Liver (tissue), 3 donors: ENCODE results near the gene TNNI3.
A peak's percentile ranks its signal among the peaks of the same experiment; 100 is the strongest.

Experiments
- CTCF ChIP-seq: fragments of 150-350 bp; IDR thresholded peaks from 2 replicates; pipeline ENCODE4 v1.5.1; 2017; ENCODE audit warnings: improper control_type of control experiment, low read depth, low read length; ENCODE audit not compliant: missing input control
- EGR1 ChIP-seq, 2 donors: IDR thresholded peaks; 2 replicates each; pipeline ENCODE4 v1.6.1; 2016 to 2018; ENCODE audit warnings: antibody characterized with exemption in 2 of 2, low read depth in 2 of 2
- FOXA1 ChIP-seq: IDR thresholded peaks from 2 replicates; pipeline ENCODE4 v1.6.1; 2016; ENCODE audit warnings: antibody characterized with exemption
- NR2F2 ChIP-seq: IDR thresholded peaks from 2 replicates; pipeline ENCODE4 v1.6.1; 2016; ENCODE audit warnings: antibody characterized with exemption
- RAD21 ChIP-seq, 2 donors: IDR thresholded peaks; 2 replicates each; pipeline ENCODE4 v1.6.1; 2016; ENCODE audit warnings: antibody characterized with exemption in 2 of 2, mild to moderate bottlenecking in 2 of 2
- TAF1 ChIP-seq: conservative IDR thresholded peaks from 2 replicates; pipeline ENCODE4 v1.6.1; 2016; ENCODE audit warnings: antibody characterized with exemption, mild to moderate bottlenecking
- YY1 ChIP-seq: IDR thresholded peaks from 2 replicates; pipeline ENCODE4 v1.6.1; 2016; ENCODE audit warnings: antibody characterized with exemption, mild to moderate bottlenecking
- ZBTB33 ChIP-seq: IDR thresholded peaks from 2 replicates; pipeline ENCODE4 v1.6.1; 2016; ENCODE audit warnings: antibody characterized with exemption
- TF ChIP-seq, protein P1 (sequence below): IDR thresholded peaks from 2 replicates; pipeline ENCODE4 v1.6.1; 2016; ENCODE audit warnings: antibody characterized with exemption, mild to moderate bottlenecking
- donor health status: healthy.
- donor health status: healthy.

DNA sequence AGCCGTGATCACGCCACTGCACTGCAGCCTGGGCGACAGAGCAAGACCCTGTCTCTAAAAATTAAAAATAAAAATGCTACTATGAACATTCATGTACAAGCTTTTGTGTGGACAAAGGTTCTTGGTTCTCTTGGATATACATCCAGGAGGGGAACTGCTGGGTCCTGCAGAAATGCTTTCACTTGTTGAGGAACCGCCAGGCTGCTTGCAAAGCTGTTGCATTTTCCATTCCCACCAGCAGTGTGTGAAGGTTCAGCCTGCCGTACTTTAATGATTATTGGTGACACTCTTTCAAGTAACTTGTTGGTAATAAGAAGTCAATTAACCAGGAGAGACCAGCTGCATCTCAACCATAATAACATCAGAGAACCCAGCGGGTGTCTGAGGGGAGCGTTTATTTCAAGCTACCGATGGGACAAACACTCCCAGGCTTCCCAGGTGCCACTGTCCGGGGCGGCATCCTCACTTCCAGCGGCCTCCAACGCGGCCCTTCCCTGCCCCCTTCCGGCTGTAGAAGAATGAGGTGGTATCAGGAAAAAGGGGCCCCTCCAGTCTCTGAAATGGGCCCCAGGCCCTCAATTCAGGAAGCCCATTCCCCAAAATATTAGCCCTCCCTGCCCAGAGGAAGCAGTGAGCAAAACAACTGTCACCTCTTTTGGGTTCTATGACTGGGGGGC, 24.9 kb downstream of the TNNI3 start:
- TF ChIP-seq CTCF (peak; percentile 0), RAD21 (IDR thresholded peaks at IDR 0.05) (peak in 1 of 2 donors; percentile 42), YY1 (no peak), TAF1 (no peak), FOXA1 (no peak), ZBTB33 (no peak), EGR1 (IDR thresholded peaks at IDR 0.05; ENCODE audit: low read depth in 2 of 2) (no peak), NR2F2 (no peak)
- TF ChIP-seq, protein P1, sequence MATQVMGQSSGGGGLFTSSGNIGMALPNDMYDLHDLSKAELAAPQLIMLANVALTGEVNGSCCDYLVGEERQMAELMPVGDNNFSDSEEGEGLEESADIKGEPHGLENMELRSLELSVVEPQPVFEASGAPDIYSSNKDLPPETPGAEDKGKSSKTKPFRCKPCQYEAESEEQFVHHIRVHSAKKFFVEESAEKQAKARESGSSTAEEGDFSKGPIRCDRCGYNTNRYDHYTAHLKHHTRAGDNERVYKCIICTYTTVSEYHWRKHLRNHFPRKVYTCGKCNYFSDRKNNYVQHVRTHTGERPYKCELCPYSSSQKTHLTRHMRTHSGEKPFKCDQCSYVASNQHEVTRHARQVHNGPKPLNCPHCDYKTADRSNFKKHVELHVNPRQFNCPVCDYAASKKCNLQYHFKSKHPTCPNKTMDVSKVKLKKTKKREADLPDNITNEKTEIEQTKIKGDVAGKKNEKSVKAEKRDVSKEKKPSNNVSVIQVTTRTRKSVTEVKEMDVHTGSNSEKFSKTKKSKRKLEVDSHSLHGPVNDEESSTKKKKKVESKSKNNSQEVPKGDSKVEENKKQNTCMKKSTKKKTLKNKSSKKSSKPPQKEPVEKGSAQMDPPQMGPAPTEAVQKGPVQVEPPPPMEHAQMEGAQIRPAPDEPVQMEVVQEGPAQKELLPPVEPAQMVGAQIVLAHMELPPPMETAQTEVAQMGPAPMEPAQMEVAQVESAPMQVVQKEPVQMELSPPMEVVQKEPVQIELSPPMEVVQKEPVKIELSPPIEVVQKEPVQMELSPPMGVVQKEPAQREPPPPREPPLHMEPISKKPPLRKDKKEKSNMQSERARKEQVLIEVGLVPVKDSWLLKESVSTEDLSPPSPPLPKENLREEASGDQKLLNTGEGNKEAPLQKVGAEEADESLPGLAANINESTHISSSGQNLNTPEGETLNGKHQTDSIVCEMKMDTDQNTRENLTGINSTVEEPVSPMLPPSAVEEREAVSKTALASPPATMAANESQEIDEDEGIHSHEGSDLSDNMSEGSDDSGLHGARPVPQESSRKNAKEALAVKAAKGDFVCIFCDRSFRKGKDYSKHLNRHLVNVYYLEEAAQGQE: no peak
